DOHH2 (cell line): ENCODE measurements around the gene TPM3.

Experiments
- H3F3A ChIP-seq: fragments of 200-600 bp; sonication (generic), shearing (Covaris generic); 2 replicates; pipeline ENCODE4 v1.6.0; 2016; ENCODE audit warnings: antibody characterized with exemption, mild to moderate bottlenecking; ENCODE audit not compliant: control insufficient read depth, insufficient read depth
- H3K27ac ChIP-seq: fragments of 200-600 bp; sonication (generic); 2 replicates; pipeline ENCODE4 v1.5.1; 2014; ENCODE audit warnings: low read depth, mild to moderate bottlenecking, low read length, moderate library complexity
- H3K27me3 ChIP-seq: fragments of 200-600 bp; sonication (generic); 2 replicates; pipeline ENCODE4 v1.6.1; 2014; ENCODE audit warnings: mild to moderate bottlenecking, low read length, mixed read lengths; ENCODE audit not compliant: control insufficient read depth
- H3K36me3 ChIP-seq: fragments of 200-600 bp; sonication (generic); 2 replicates; pipeline ENCODE4 v1.6.1; 2014; ENCODE audit warnings: mild to moderate bottlenecking, low read length, moderate library complexity, mixed read lengths; ENCODE audit not compliant: control insufficient read depth
- H3K4me1 ChIP-seq: fragments of 200-600 bp; sonication (generic); 2 replicates; pipeline ENCODE4 v1.6.1; 2014; ENCODE audit warnings: mild to moderate bottlenecking, low read length, mixed read lengths; ENCODE audit not compliant: control insufficient read depth
- H3K4me2 ChIP-seq: fragments of 200-600 bp; sonication (generic); 2 replicates; pipeline ENCODE4 v1.6.0; 2014; ENCODE audit warnings: mild to moderate bottlenecking, low read length, moderate library complexity
- H3K4me3 ChIP-seq: fragments of 200-600 bp; sonication (generic); 2 replicates; pipeline ENCODE4 v1.5.1; 2014; ENCODE audit warnings: mild to moderate bottlenecking, low read length, mixed read lengths
- H3K79me2 ChIP-seq: fragments of 200-600 bp; sonication (generic); 2 replicates; pipeline ENCODE4 v1.6.1; 2014; ENCODE audit warnings: mild to moderate bottlenecking, low read length, mixed read lengths; ENCODE audit not compliant: control insufficient read depth
- H3K9me2 ChIP-seq: fragments of 200-600 bp; sonication (generic); replicated peaks from 2 replicates; pipeline ENCODE4 v1.6.1; 2014; ENCODE audit warnings: mild to moderate bottlenecking, low read length, mixed read lengths; ENCODE audit not compliant: control insufficient read depth
- H3K9me3 ChIP-seq: fragments of 200-600 bp; sonication (generic); 2 replicates; pipeline ENCODE4 v1.6.1; 2014; ENCODE audit warnings: antibody characterized with exemption, low read length, mixed read lengths; ENCODE audit not compliant: control insufficient read depth, insufficient read depth
- H4K20me1 ChIP-seq: fragments of 200-600 bp; sonication (generic); 2 replicates; pipeline ENCODE4 v1.6.0; 2014; ENCODE audit warnings: low read depth, mild to moderate bottlenecking, antibody characterized with exemption, low read length, moderate library complexity; ENCODE audit not compliant: control insufficient read depth, insufficient read depth
- EZH2phosphoT487 ChIP-seq: fragments of 200-600 bp; sonication (generic); IDR thresholded peaks from 2 replicates; pipeline ENCODE4 v1.6.1; 2017; ENCODE audit warnings: borderline replicate concordance, mild to moderate bottlenecking, antibody characterized with exemption, low read length, moderate library complexity, mixed read lengths
- TF ChIP-seq, protein P1 (sequence below): fragments of 200-600 bp; sonication (generic); IDR thresholded peaks from one replicate; pipeline ENCODE4 v1.5.1; 2014; ENCODE audit warnings: antibody characterized with exemption, mild to moderate bottlenecking, low read depth, low read length; ENCODE audit not compliant: poor library complexity, severe bottlenecking

The TPM3 gene

DNA sequence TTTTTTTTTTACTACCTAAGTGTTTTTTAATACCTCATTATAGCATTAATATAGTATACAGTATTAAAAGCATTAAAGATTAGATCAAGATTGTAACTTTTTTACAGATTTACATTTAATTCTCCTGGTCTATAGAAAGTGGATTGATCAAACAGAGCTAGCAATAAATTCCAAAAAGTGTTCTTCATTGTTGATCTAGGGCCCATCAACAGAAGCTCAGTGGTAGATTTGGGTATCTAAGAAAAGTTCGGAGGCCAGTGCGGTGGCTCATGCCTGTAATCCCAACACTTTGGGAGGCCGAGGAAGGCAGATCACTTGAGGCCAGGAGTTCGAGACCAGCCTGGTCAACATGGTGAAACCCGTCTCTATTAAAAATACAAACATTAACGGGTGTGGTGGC is 49.5 kb downstream of the TPM3 start:
- no peaks in the 10 kb centered on the region for H3K27me3 ChIP-seq
- H3K9me3 ChIP-seq, result no peaks in the 10 kb centered on the region
- H3F3A ChIP-seq, result no peaks in the 10 kb centered on the region

DNA sequence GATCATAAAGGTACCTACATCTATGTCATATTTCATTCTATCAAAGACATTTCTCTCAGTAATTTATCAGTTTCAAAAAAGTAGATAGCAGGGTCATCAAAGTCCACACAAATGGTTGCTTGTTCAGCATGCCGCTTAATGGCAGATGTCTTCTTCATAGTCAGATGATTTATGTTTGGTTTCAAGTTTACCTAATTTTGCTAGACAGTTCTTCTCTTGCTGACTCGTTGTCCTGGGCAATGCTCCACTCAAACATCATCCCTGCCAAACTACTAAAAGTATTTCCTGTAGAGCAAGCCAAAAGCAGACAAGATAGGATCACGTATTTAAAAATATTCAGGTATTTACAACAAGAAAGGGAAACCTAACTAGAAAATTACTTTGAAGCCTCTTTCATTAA is 50.7 kb downstream of the TPM3 start:
- Histone ChIP-seq H3K4me2 (no peak overlapping the region), H3K27ac (no peak overlapping the region), H3K36me3 (no peaks in the 10 kb centered on the region), H3K27me3 (no peaks in the 10 kb centered on the region), H3K9me3 (no peaks in the 10 kb centered on the region), H3K79me2 (no peaks in the 10 kb centered on the region), H3K4me1 (no peaks in the 10 kb centered on the region), H4K20me1 (no peaks in the 10 kb centered on the region), H3K4me3 (no peak overlapping the region), H3K9me2 (no peaks in the 10 kb centered on the region), H3F3A (no peaks in the 10 kb centered on the region)
- no peak for TF ChIP-seq EZH2phosphoT487
- TF ChIP-seq, protein P1, sequence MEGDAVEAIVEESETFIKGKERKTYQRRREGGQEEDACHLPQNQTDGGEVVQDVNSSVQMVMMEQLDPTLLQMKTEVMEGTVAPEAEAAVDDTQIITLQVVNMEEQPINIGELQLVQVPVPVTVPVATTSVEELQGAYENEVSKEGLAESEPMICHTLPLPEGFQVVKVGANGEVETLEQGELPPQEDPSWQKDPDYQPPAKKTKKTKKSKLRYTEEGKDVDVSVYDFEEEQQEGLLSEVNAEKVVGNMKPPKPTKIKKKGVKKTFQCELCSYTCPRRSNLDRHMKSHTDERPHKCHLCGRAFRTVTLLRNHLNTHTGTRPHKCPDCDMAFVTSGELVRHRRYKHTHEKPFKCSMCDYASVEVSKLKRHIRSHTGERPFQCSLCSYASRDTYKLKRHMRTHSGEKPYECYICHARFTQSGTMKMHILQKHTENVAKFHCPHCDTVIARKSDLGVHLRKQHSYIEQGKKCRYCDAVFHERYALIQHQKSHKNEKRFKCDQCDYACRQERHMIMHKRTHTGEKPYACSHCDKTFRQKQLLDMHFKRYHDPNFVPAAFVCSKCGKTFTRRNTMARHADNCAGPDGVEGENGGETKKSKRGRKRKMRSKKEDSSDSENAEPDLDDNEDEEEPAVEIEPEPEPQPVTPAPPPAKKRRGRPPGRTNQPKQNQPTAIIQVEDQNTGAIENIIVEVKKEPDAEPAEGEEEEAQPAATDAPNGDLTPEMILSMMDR, result no peak

More for the DNA sequence above, 49.5 kb downstream of the TPM3 start:
- no peaks in the 10 kb centered on the region for H3K79me2 ChIP-seq
- no peaks in the 10 kb centered on the region for H3K9me2 ChIP-seq
- no peak for TF ChIP-seq EZH2phosphoT487
- TF ChIP-seq, protein P1, result no peak
- no peak overlapping the region for H3K27ac ChIP-seq
- no peak overlapping the region for H3K4me2 ChIP-seq
- H3K4me1 ChIP-seq, result no peaks in the 10 kb centered on the region
- no peak overlapping the region for H3K4me3 ChIP-seq
- no peaks in the 10 kb centered on the region for H4K20me1 ChIP-seq
- H3K36me3 ChIP-seq, result no peaks in the 10 kb centered on the region

DNA sequence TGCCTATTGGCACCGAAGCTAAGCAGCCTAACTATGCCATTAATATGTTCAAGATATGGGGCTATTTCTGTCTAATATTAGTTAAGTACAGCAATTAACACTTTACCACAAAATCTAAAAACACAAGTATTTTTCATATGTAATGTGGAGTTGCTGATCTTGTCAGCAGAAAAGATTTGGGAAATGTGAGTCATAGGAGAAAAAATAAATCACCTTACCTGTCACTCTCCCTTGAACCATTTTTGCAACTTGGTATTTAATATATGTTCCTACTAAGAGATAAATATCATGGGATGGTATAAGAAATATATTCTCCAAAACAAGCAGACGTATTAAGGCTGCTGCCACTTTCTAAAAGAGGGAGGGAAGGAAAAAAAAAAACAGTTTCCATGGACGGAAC is 54.0 kb downstream of the TPM3 start:
- TF ChIP-seq, protein P1, result no peak
- no peaks in the 10 kb centered on the region for H3K4me1 ChIP-seq
- H3K4me2 ChIP-seq, result no peak overlapping the region
- no peaks in the 10 kb centered on the region for H3K9me3 ChIP-seq
- H3K9me2 ChIP-seq, result no peaks in the 10 kb centered on the region
- no peak overlapping the region for H3K27ac ChIP-seq
- no peak overlapping the region for H3K4me3 ChIP-seq
- H3F3A ChIP-seq, result no peaks in the 10 kb centered on the region
- H3K36me3 ChIP-seq, result no peaks in the 10 kb centered on the region
- no peaks in the 10 kb centered on the region for H3K27me3 ChIP-seq
- H4K20me1 ChIP-seq, result no peaks in the 10 kb centered on the region
- H3K79me2 ChIP-seq, result no peaks in the 10 kb centered on the region

DNA sequence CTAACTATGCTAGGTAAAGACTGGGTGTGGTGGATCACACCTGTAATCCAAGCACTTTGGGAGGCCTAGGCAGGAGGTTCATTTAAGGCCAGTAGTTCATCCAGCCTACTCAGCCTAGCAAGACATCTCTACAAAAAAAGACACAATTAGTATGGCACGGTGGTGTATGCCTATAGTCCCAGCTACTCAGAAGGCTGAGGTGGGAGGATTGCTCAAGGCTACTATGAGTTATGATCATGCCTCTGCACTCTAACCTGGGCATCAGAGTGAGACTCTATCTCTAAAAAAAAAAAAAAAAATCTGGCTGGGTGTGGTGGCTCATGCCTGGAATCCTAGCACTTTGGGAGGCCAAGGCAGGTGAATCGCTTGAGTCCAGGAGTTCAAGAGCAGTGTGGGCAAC is 58.6 kb downstream of the TPM3 start:
- H3F3A ChIP-seq, result no peaks in the 10 kb centered on the region
- H3K4me3 ChIP-seq, result no peak overlapping the region

More for the DNA sequence above, 58.6 kb downstream of the TPM3 start:
- TF ChIP-seq, protein P1, result no peak
- no peak for TF ChIP-seq EZH2phosphoT487
- Histone ChIP-seq H3K9me2 (no peaks in the 10 kb centered on the region), H3K9me3 (no peaks in the 10 kb centered on the region), H3K27me3 (no peaks in the 10 kb centered on the region), H3K27ac (no peak overlapping the region), H4K20me1 (no peaks in the 10 kb centered on the region), H3K4me2 (no peak overlapping the region), H3K4me1 (no peaks in the 10 kb centered on the region), H3K79me2 (no peaks in the 10 kb centered on the region), H3K36me3 (no peaks in the 10 kb centered on the region)
